A204.1 (cell line): Measurements from ENCODE around the gene REX1BD.

Experiments
- FAIRE-seq: peaks from 2 replicates; lab custom pipeline; 2012; peaks lifted over from hg19 to GRCh38; lab: Jason Lieb, UNC

Gene REX1BD

GRCh38 chr19:18603255-18603957, 14.8 kb downstream of the REX1BD start:
- FAIRE-seq, result no peak

- no peak for FAIRE-seq
Observed at GRCh38 chr19:18603958-18604819, 15.6 kb downstream of the REX1BD start.

- FAIRE-seq, result no peak
Observed at GRCh38 chr19:18604820-18605159, 16.2 kb downstream of the REX1BD start.

GRCh38 chr19:18605196-18605545, 16.6 kb downstream of the REX1BD start:
- FAIRE-seq, result no peak

- no peak for FAIRE-seq
Observed at GRCh38 chr19:18605546-18606280, 17.1 kb downstream of the REX1BD start.

- no peak for FAIRE-seq
Observed at GRCh38 chr19:18606281-18607225, 18.0 kb downstream of the REX1BD start, which contains the start of gene CRLF1. Gene CRLF1, minus strand, starts transcription at chr19:18606799. Its CDS starts 143 bp downstream, at chr19:18606656.

- FAIRE-seq, result no peak
Observed at GRCh38 chr19:18607226-18608101, 18.9 kb downstream of the REX1BD start.

GRCh38 chr19:18608102-18608804, 19.7 kb downstream of the REX1BD start:
- FAIRE-seq, result no peak

- no peak for FAIRE-seq
Observed at GRCh38 chr19:18608805-18609716, 20.5 kb downstream of the REX1BD start.

GRCh38 chr19:18609717-18610051, 21.1 kb downstream of the REX1BD start:
- no peak for FAIRE-seq

- FAIRE-seq, result no peak
Observed at GRCh38 chr19:18610245-18610555, 21.6 kb downstream of the REX1BD start.

GRCh38 chr19:18610556-18611326, 22.1 kb downstream of the REX1BD start:
- no peak for FAIRE-seq

- no peak for FAIRE-seq
Observed at GRCh38 chr19:18611327-18612050, 22.9 kb downstream of the REX1BD start.

- no peak for FAIRE-seq
Observed at GRCh38 chr19:18612051-18612771, 23.6 kb downstream of the REX1BD start.

GRCh38 chr19:18612772-18613588, 24.4 kb downstream of the REX1BD start, which contains the start of gene TMEM59L:
Gene TMEM59L, plus strand, starts transcription at chr19:18612870. Its CDS starts 89 bp downstream, at chr19:18612959.
- no peak for FAIRE-seq

GRCh38 chr19:18613589-18614234, 25.1 kb downstream of the REX1BD start:
- no peak for FAIRE-seq
